ENCODE data around the gene RAD50. TPM values are rescaled to one million over a fixed set of nuclear protein-coding genes. Genes with fewer than 3 reads are reported as not detected.

RAD50 gene
- total RNA-seq, 1 experiment from 2014 or later, result 11.4 TPM

DNA sequence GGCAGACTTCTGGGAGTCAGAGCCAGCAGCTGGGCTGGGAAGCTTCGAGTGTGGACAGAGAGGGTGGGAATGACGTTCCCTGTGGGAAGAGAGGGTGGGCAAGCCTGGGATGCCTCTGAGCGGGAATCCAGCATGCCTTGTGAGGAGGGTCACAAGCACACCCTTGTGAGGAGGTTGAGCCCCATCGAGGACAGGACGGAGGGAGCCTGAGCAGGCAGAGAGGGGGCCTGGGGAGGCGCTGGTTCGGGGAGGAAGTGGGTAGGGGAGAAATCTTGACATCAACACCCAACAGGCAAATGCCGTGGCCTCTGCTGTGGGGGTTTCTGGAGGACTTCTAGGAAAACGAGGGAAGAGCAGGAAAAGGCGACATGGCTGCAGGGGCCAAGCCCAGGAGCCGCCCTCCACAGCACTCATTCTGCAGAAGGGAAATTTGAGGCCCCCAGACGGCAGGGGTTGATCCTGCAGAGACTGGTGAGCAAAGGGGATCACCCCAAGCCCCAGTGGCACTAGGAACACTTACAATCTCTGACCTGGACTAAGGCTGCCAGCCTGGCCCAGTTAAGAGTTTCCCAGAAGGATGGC, 100.1 kb downstream of the RAD50 start:
- peak overlapping the region; percentile 31; the same call in 1 of the 2 replicates for H3K4me3 ChIP-seq (ENCODE audit: insufficient read depth, low read depth, low read length)
- H3K36me3 ChIP-seq (replicated peaks; ENCODE audit: control insufficient read depth, insufficient read depth, low read length), result no peaks in the 10 kb centered on the region
- peaks cover 28% of the 10 kb centered on the region for H3K27me3 ChIP-seq (ENCODE audit: control insufficient read depth, insufficient read depth, low read length)
- no peak for DNase-seq

DNA sequence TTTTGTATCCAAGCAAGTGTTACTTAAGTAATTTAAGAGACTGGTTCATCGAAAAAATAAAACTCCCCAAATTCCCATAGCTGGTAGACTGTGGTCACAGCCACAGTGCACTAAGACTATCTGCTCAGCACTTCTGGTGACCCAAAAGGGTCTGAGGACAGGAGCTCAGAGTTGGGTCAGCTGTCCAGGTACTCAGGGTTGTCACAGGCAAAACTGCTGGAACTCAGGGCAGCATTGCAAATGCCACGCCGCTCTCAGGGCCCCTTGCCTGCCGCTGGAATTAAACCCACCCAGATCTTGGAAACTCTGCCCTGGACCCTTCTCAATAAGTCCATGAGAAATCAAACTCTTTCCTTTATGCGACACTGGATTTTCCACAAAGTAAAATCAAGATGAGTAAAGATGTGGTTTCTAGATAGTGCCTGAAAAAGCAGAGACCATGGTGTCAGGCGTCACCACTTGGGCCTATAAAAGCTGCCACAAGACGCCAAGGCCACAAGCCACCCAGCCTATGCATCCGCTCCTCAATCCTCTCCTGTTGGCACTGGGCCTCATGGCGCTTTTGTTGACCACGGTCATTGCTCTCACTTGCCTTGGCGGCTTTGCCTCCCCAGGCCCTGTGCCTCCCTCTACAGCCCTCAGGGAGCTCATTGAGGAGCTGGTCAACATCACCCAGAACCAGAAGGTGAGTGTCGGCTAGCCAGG, 101.1 kb downstream of the RAD50 start, which contains the start of gene IL13:
IL13 (plus strand) TSS at position 498 of the 705 bp plus-strand sequence; CDS start at position 512, 14 bp downstream.
- H3K4me3 ChIP-seq (ENCODE audit: insufficient read depth, low read depth, low read length), result no peak within 1 kb of the TSS
- H3K36me3 ChIP-seq (replicated peaks; ENCODE audit: control insufficient read depth, insufficient read depth, low read length), result no peaks in the 10 kb centered on the region
- no peak for DNase-seq

DNA sequence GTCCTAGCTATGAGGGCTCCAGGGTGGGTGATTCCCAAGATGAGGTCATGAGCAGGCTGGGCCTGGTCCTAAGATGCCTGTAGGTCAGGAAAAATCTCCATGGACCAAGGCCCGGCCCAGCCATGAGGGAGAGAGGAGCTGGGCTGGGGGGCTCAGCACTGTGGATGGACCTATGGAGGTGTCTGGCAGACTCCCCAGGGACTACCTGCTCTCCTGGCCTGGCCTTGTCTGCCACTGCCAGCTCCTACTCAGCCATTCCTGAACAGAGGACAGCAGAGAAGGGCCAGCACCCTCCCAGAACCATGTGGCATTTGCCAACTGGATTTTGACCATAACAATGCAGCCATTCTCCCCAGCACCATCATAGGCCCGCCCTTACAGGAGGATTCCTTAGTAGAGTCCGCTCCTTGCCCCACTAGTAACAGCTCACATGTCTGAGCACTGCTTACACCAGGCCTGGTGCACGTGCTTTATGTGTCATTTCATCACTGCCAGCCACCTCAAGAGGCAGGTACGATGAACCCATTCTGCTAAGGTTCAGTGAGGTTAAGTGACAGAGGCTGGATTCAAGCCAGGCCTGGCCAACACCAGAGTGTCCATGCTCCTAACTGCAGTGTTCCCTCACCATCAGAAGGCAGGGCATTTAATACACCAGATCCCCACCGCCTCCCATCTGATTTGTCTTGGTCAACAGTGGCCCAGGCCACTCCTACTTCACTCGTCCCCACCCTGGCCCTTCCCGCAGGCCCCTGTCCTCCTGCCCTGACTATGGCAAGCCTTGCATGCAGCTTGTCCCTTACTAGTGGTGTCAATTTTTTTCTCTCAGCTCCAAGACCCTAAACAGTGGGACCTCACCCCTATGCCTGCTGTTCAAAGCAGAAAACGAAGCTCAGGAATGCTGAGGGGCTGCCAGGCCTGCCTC, 101.9 kb downstream of the RAD50 start:
- no peak overlapping the region for H3K4me3 ChIP-seq (ENCODE audit: insufficient read depth, low read depth, low read length)
- no peak for DNase-seq
- no peaks in the 10 kb centered on the region for H3K36me3 ChIP-seq (replicated peaks; ENCODE audit: control insufficient read depth, insufficient read depth, low read length)
- H3K27me3 ChIP-seq (ENCODE audit: control insufficient read depth, insufficient read depth, low read length), result peaks cover 27% of the 10 kb centered on the region

More for the DNA sequence above, 101.1 kb downstream of the RAD50 start, which contains the start of gene IL13:
- H3K27me3 ChIP-seq (ENCODE audit: control insufficient read depth, insufficient read depth, low read length), result peaks cover 28% of the 10 kb centered on the region

DNA sequence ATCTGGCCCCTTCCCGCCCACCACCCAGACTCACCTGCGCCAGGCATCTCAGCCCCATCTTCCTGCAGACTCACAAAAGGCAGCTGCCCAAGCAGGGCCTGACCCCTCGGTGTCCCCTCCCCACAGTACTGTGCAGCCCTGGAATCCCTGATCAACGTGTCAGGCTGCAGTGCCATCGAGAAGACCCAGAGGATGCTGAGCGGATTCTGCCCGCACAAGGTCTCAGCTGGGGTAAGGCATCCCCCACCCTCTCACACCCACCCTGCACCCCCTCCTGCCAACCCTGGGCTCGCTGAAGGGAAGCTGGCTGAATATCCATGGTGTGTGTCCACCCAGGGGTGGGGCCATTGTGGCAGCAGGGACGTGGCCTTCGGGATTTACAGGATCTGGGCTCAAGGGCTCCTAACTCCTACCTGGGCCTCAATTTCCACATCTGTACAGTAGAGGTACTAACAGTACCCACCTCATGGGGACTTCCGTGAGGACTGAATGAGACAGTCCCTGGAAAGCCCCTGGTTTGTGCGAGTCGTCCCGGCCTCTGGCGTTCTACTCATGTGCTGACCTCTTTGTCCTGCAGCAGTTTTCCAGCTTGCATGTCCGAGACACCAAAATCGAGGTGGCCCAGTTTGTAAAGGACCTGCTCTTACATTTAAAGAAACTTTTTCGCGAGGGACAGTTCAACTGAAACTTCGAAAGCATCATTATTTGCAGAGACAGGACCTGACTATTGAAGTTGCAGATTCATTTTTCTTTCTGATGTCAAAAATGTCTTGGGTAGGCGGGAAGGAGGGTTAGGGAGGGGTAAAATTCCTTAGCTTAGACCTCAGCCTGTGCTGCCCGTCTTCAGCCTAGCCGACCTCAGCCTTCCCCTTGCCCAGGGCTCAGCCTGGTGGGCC, 103.1 kb downstream of the RAD50 start:
- peaks cover 24% of the 10 kb centered on the region for H3K27me3 ChIP-seq (ENCODE audit: control insufficient read depth, insufficient read depth, low read length)

GRCh38 chr5:132661231-132662003, 104.6 kb downstream of the RAD50 start:
- H3K36me3 ChIP-seq (replicated peaks; ENCODE audit: control insufficient read depth, insufficient read depth, low read length), result no peaks in the 10 kb centered on the region
- no peak for DNase-seq
- H3K4me3 ChIP-seq (ENCODE audit: insufficient read depth, low read depth, low read length), result no peak overlapping the region

More for the DNA sequence above, 103.1 kb downstream of the RAD50 start:
- no peaks in the 10 kb centered on the region for H3K36me3 ChIP-seq (replicated peaks; ENCODE audit: control insufficient read depth, insufficient read depth, low read length)
- DNase-seq, result peak; percentile 30
- H3K4me3 ChIP-seq (ENCODE audit: insufficient read depth, low read depth, low read length), result no peak overlapping the region

GRCh38 chr5:132662004-132662401, 105.2 kb downstream of the RAD50 start:
- Histone ChIP-seq H3K36me3 (replicated peaks; ENCODE audit: control insufficient read depth, insufficient read depth, low read length) (no peaks in the 10 kb centered on the region), H3K4me3 (ENCODE audit: insufficient read depth, low read depth, low read length) (no peak overlapping the region), H3K27me3 (ENCODE audit: control insufficient read depth, insufficient read depth, low read length) (peaks cover 7% of the 10 kb centered on the region)
- DNase-seq, result no peak

More at GRCh38 chr5:132661231-132662003, 104.6 kb downstream of the RAD50 start:
- H3K27me3 ChIP-seq (ENCODE audit: control insufficient read depth, insufficient read depth, low read length), result peaks cover 13% of the 10 kb centered on the region

DNA sequence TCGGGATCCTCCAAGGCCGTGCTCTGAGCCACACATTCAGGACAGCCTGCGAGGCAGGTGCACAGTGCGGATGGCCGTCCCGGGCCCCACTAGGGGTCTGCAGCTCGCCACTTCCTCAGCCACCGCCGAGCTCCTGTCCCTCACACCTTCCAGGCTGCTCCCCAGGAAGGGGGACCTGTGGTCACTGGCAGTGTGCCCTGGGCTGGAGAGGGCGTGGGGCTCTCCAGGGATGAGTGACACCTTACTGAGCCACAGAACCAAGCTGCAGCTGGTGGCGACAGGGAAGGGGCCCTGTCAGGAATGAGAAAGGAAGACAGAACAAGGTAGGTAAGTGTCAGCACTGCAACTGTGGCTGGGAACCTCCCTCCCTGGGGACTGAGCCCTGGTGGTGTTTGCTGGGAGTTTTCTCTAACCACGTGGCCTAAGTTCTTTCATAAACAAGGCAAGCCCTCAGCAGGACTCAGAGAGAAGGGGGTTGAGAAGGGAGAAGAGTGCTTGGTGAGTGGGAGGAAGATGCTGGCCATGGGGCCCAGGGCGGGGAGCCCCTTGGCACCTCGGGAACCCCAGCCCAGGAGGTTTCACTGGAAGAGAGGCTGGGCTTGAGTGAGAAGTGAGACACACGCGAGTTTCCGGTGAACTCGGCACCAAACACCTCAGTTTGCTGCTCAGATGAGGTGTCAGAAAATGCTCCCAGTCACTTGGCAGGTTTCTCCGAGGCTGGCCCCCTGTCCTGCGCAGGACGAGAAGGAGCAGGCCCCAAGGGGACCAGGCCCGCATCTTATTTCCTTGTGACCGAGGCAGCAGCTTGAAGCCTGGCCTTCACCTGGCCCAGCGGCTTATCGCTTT, 106.4 kb downstream of the RAD50 start:
- no peaks in the 10 kb centered on the region; the same call in 1 of the 2 replicates for H3K27me3 ChIP-seq (ENCODE audit: control insufficient read depth, insufficient read depth, low read length)
- peak; percentile 69 for DNase-seq
- H3K4me3 ChIP-seq (ENCODE audit: insufficient read depth, low read depth, low read length), result no peak overlapping the region
- no peaks in the 10 kb centered on the region for H3K36me3 ChIP-seq (replicated peaks; ENCODE audit: control insufficient read depth, insufficient read depth, low read length)

DNA sequence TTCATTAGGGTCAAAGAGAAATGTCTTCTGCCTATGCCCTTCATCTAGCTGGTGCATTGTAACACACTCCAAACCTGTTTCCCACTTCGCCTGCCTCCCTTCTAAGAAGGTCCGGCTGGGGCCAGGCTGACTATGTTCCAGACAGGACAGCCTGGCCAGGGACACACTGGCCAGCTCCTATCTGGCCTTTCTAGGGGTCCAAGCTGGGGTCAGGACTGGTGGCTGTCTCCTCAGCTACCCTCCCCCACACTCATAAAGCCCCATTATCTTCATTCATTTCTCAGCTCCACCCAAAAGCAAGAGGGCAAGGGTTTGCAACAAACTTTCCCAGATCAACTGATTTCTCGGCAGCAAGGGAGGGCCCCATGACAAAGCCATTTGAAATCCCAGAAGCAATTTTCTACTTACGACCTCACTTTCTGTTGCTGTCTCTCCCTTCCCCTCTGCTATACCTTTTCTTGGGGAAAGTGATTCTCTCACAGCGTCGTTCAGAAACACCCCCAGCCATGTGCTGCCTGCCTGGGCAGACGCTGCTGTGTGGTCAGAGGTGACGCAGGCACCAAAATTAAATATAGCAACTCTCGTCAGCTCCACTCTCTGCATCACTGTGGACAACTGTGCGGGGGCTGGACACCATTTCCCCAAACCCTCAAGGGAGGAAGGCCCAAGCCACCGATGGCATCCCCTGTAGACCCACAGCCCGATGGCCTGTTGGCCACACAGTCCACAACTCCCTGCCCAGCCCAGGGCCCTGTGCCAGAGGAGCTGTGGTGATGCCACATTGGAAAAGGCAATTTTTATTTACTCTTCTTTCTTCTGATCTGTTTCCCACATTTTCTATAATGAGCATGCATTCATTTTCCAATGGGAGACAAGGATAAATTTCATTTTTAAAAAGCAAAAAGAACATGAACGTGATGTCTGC, 107.3 kb downstream of the RAD50 start:
- no peak overlapping the region for H3K4me3 ChIP-seq (ENCODE audit: insufficient read depth, low read depth, low read length)
- no peaks in the 10 kb centered on the region for H3K36me3 ChIP-seq (replicated peaks; ENCODE audit: control insufficient read depth, insufficient read depth, low read length)
- H3K27me3 ChIP-seq (ENCODE audit: control insufficient read depth, insufficient read depth, low read length), result no peaks in the 10 kb centered on the region
- no peak for DNase-seq

DNA sequence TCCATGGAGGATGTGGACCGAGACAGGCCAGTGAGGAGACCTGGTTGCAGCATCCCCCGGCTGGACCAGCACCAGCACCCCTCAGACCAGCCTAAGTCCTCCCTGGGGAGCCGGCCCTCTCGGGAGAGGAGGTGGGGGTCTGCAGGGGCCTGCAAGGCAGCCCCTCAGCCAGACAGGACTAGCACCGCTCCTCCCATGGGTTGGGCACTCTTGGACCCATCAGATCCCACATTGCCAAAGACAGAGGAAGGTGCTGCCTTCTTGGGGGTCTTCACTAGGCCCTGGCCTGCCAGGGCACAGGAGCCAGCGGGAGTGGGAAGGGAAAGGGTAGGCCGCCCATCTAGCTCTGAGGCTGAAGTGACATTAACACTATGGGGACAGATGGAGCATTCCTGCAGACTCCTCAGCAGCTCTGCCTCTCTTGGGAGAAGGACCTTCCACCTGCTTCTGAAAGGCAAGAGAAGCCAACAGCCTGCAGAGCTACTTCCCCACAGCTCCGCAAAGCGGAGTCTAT, 108.0 kb downstream of the RAD50 start:
- no peak for DNase-seq
- Histone ChIP-seq H3K36me3 (replicated peaks; ENCODE audit: control insufficient read depth, insufficient read depth, low read length) (no peaks in the 10 kb centered on the region), H3K4me3 (ENCODE audit: insufficient read depth, low read depth, low read length) (no peak overlapping the region), H3K27me3 (ENCODE audit: control insufficient read depth, insufficient read depth, low read length) (no peaks in the 10 kb centered on the region)

- H3K4me3 ChIP-seq (ENCODE audit: insufficient read depth, low read depth, low read length), result no peak overlapping the region
- H3K27me3 ChIP-seq (ENCODE audit: control insufficient read depth, insufficient read depth, low read length), result no peaks in the 10 kb centered on the region
- peak; percentile 47 for DNase-seq
- H3K36me3 ChIP-seq (replicated peaks; ENCODE audit: control insufficient read depth, insufficient read depth, low read length), result no peaks in the 10 kb centered on the region
These were observed 108.8 kb downstream of the RAD50 start for GRCh38 chr5:132665574-132666080.

DNA sequence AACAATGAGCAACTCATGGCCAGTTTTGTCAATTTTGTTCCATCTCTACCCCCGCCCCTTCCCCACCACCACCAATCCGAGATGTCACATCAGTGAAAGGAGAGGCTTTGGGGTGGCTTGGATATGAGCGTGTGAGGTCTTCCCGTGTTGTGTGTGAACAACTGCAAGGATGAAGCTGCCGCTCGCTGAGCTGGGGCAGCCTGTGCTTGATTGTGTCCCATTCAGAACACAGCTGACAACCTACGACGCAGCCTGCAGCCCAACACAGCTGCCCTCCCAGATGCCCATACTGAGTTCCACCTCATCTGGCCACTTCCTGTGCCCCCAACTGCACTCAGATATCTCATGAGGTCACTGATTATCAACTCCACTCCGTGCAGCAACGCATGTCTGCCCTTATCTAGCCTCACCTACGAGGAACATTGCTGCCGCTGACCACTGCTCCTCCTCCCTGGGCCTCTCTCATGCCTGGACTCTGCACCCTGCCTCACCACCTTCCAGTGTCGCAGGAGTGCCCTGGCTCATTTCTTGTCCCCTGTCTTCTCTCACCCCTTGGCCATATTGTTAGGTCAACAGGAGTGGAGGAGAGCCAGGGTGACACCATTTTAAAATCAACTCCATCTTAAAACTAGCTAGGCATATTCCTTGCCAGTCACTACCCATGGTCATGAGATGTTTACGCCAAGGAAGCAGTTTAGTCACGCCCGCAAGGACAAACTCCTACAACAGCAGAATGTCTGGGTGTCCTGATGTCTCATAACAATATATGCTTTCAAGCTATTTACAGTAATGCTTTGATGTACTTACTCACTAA, 109.7 kb downstream of the RAD50 start:
- DNase-seq, result no peak
- H3K4me3 ChIP-seq (ENCODE audit: insufficient read depth, low read depth, low read length), result no peak overlapping the region
- no peaks in the 10 kb centered on the region for H3K27me3 ChIP-seq (ENCODE audit: control insufficient read depth, insufficient read depth, low read length)
- no peaks in the 10 kb centered on the region for H3K36me3 ChIP-seq (replicated peaks; ENCODE audit: control insufficient read depth, insufficient read depth, low read length)

Data from H7 (cell line).